Thoracic aorta (tissue), 2 donors: ENCODE data around the gene PLEKHG5. TPM values are rescaled to one million over a fixed set of nuclear protein-coding genes. Genes with fewer than 3 reads are reported as not detected.
A peak's percentile ranks its signal among the peaks of the same experiment; 100 is the strongest.

ENCODE experiments used
- ATAC-seq: fragments of 150-250 bp; one replicate; pipeline ENCODE4 v1.8.0; 2017; ENCODE audit warnings: low read depth; ENCODE audit not compliant: insufficient number of reproducible peaks, low FRiP score
- DNase-seq: peaks from one replicate; pipeline ENCODE4 v3.0.0-alpha.2; 2020; ENCODE audit warnings: low spot score
- H3K27ac ChIP-seq, 2 donors: fragments of 200-600 bp; sonication (generic); 1 replicate in 1 of 2; 2 replicates in 1 of 2; pipeline ENCODE4 v1.5.1; 2016; ENCODE audit warnings: mild to moderate bottlenecking in 2 of 2, moderate library complexity in 2 of 2
- H3K27me3 ChIP-seq: fragments of 200-600 bp; sonication (generic); replicated peaks from 2 replicates; pipeline ENCODE4 v1.6.0; 2016; ENCODE audit warnings: mild to moderate bottlenecking; ENCODE audit not compliant: insufficient read depth
- H3K36me3 ChIP-seq: fragments of 200-600 bp; sonication (generic); one replicate; pipeline ENCODE4 v1.5.1; 2016
- H3K4me1 ChIP-seq, 2 donors: fragments of 200-600 bp; sonication (generic); 1 replicate in 1 of 2; 2 replicates in 1 of 2; pipeline versions ENCODE4 v1.5.1 to v1.6.0; 2016; ENCODE audit warnings: low read depth in 2 of 2, mild to moderate bottlenecking in 1 of 2; ENCODE audit not compliant: control insufficient read depth in 1 of 2
- H3K4me3 ChIP-seq: fragments of 200-600 bp; sonication (generic); 2 replicates; pipeline ENCODE4 v1.5.1; 2016; ENCODE audit warnings: mild to moderate bottlenecking
- H3K9me3 ChIP-seq: fragments of 200-600 bp; sonication (generic); 2 replicates; pipeline ENCODE4 v1.5.1; 2016
- total RNA-seq, 2 donors: library from RNA; depleted of rRNA; stranded (reverse); fragments of >200 nt; gene quantifications; one replicate each; pipeline versions ENCODE4 v1.1.0 to v1.2.3, GENCODE V29; 2016
- TF ChIP-seq, protein P1 (sequence below): fragments of 200-600 bp; sonication (generic); IDR thresholded peaks from one replicate; pipeline ENCODE4 v1.5.1; 2019; ENCODE audit warnings: antibody characterized with exemption

PLEKHG5 gene
- total RNA-seq, 2 donors from 2014 or later, result 23.4 to 32.9 TPM

DNA sequence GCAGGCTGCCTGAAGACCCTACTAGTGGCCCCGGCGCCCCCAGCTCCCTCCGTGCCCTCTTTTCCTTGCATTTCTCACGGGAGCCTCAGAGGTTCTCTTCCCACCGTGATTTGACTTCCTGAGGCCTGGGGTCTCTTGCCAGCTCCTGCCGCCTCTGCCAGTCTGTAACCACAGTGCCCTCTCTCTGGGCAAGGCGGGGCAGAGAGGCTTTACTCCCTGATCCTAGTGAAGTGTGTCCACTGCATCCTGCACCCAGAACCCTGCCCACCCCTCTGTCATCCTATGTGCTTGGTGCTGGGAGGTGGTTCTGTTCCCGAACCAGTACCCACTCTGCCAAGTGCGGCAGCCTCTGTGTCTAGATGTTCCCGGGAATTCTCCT is 64.5 kb downstream of the PLEKHG5 start:
- H3K4me1 ChIP-seq, result peaks cover 3 to 26% of the 10 kb centered on the region in 2 donors
- DNase-seq (no peak), ATAC-seq (no peak)
- no peak overlapping the region for H3K27ac ChIP-seq
- no peaks in the 10 kb centered on the region for H3K9me3 ChIP-seq
- H3K36me3 ChIP-seq, result no peaks in the 10 kb centered on the region
- no peak overlapping the region for H3K4me3 ChIP-seq
- TF ChIP-seq, protein P1, sequence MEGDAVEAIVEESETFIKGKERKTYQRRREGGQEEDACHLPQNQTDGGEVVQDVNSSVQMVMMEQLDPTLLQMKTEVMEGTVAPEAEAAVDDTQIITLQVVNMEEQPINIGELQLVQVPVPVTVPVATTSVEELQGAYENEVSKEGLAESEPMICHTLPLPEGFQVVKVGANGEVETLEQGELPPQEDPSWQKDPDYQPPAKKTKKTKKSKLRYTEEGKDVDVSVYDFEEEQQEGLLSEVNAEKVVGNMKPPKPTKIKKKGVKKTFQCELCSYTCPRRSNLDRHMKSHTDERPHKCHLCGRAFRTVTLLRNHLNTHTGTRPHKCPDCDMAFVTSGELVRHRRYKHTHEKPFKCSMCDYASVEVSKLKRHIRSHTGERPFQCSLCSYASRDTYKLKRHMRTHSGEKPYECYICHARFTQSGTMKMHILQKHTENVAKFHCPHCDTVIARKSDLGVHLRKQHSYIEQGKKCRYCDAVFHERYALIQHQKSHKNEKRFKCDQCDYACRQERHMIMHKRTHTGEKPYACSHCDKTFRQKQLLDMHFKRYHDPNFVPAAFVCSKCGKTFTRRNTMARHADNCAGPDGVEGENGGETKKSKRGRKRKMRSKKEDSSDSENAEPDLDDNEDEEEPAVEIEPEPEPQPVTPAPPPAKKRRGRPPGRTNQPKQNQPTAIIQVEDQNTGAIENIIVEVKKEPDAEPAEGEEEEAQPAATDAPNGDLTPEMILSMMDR, result no peak
- peaks cover 24% of the 10 kb centered on the region for H3K27me3 ChIP-seq

DNA sequence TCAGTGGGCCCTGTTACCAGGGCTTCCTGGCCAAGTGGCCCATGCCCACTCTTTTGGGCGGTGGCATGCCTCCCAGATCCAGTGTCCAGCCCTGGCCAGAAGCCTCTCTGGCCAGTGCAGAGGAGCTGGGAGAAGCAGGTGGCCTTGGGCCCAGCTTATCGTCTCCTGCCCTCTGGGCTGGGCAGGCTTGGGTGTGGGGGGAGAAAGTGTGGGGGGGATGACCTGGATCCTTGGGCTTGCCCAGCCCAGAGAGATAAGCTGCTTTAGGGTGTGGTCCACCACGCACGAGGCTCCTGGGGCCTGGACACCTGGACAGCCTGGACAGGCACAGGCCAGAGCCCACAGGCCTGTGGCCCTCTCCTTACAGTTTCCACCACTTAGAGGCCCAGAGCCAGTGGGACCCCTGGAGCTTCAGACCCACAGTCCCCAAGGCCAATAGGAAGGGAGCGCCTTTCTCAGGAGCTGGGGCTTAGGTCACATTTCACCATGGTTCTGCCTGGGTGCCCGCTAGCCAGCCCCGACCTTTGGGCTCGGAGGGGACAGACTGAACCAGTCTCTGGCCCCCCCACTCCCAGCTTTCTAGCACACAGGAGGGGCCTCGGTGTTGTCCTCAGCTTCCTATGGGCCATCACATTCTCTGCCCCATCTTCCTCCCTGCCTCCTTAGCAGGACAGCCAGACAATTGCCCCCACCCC is 65.0 kb downstream of the PLEKHG5 start:
- no peak for ATAC-seq
- TF ChIP-seq, protein P1, result no peak

DNA sequence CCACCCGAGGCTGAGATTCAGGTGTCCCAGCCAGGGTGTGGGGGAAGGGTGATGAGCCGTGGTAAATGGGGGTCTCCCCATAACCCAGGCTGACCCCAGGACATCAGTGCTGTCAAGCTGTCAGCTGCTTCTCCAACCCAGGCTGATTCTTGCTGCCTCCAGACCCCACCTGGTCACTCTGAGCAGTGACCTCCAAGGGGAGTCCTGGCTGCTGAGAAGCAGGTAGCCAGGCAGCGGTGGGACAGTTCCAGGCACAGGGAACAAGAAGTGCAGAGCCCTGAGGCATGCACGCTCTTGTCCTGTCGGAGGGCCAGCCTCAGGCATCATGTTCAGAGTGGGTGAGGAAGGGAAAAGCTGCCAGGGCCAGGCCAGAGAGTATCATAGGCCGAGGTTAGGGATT is 65.8 kb downstream of the PLEKHG5 start:
- DNase-seq (no peak), ATAC-seq (no peak)
- Histone ChIP-seq H3K4me1 (peaks cover 3 to 28% of the 10 kb centered on the region in 2 donors), H3K4me3 (no peak overlapping the region), H3K9me3 (no peaks in the 10 kb centered on the region), H3K27ac (no peak overlapping the region), H3K36me3 (no peaks in the 10 kb centered on the region), H3K27me3 (peaks cover 24% of the 10 kb centered on the region)
- TF ChIP-seq, protein P1, result no peak

More for the DNA sequence above, 65.0 kb downstream of the PLEKHG5 start:
- no peaks in the 10 kb centered on the region for H3K36me3 ChIP-seq
- H3K27ac ChIP-seq, result no peak overlapping the region
- H3K4me1 ChIP-seq, result peaks cover 3 to 26% of the 10 kb centered on the region in 2 donors
- H3K27me3 ChIP-seq, result peaks cover 24% of the 10 kb centered on the region
- H3K9me3 ChIP-seq, result no peaks in the 10 kb centered on the region
- H3K4me3 ChIP-seq, result no peak overlapping the region
- no peak for DNase-seq

DNA sequence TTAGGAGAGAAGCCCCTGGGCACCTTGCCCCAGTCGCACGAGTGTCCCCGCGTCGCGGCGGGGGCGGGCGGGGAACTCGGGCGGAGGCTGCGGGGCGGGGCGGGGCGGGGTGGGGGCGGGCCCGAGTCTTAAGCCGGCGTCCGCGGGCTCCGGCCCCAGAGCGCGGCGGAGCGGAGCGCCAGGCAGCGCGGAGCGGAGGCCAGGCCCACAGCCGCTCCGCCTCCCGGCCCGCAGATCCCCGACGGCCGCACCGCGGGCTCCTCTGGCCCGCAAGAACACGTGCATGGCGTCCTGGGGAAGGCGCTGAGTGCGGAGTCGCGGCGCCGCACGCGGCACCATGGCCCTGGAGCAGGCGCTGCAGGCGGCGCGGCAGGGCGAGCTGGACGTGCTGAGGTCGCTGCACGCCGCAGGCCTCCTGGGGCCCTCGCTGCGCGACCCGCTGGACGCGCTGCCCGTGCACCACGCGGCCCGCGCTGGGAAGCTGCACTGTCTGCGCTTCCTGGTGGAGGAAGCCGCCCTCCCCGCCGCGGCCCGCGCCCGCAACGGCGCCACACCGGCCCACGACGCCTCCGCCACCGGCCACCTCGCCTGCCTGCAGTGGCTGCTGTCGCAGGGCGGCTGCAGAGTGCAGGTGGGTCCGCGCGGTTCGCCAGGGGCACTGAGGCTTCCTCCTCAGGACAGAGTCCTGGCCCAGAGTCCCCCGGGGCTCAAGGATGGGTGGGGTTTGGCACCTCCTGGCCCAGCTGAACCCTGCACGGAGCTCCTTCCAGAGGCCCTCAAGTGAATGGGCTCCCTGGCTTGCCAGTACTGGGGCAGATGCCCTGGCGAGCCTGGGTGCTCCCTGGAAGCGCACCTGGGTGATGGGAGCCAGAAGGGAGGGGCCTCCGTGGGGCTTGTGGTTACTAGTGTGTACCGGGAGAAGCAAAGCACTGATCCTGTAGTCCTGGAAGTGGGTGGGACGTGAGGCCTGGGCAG is 66.6 kb downstream of the PLEKHG5 start, which contains the start of gene ESPN:
Gene ESPN (plus strand): TSS at position 158 of the 975 bp plus-strand sequence. CDS start 180 bp downstream, at position 338.
- peaks cover 24% of the 10 kb centered on the region for H3K27me3 ChIP-seq
- ATAC-seq (no peak), DNase-seq (no peak)
- H3K9me3 ChIP-seq, result no peaks in the 10 kb centered on the region
- H3K36me3 ChIP-seq, result no peaks in the 10 kb centered on the region
- H3K4me3 ChIP-seq, result peak within 1 kb of the TSS; percentile 45
- H3K27ac ChIP-seq, result no peak within 1 kb of the TSS
- peaks cover 10 to 36% of the 10 kb centered on the region in 2 donors for H3K4me1 ChIP-seq
- TF ChIP-seq, protein P1, result no peak

DNA sequence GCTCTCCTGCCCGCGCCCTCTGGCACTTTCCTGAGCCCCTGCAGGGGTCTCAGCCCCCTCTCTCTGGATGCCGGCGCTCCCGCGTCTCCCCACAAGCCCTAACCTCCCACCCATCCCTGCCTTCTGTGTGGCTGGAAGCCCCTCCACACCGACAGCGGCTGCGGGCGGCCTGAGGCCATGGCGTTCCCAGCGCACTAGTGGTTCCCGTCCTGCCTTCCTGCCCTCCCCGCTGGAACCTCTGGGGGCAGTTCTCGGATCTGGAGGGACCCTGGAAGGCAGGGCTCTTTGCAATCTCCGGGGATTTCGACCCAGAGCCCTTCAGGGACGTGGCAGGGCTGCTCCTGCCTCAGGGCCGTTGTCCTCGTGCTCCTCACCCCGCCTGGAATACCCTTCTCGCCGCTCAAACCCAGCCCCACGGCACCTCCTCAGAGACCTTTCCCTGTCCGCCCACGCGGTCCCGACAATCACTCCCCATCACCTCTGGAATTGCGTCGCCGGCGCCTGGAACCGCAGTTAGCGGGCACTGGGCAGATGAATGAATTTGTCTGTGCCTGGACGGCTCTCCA is 67.4 kb downstream of the PLEKHG5 start:
- H3K27ac ChIP-seq, result no peak overlapping the region
- no peaks in the 10 kb centered on the region for H3K9me3 ChIP-seq
- DNase-seq (no peak), ATAC-seq (no peak)
- H3K4me1 ChIP-seq, result peaks cover 18 to 44% of the 10 kb centered on the region in 2 donors
- no peaks in the 10 kb centered on the region for H3K36me3 ChIP-seq
- peaks cover 24% of the 10 kb centered on the region for H3K27me3 ChIP-seq
- peak overlapping the region; percentile 45 for H3K4me3 ChIP-seq
- TF ChIP-seq, protein P1, result no peak
